Activated CD4-positive, alpha-beta memory T cell treated with anti-CD3 and anti-CD28 coated beads, Interleukin-2, amount 10 ng/mL, durations not matched to agents 7 days and 5 days (primary cell): ENCODE measurements around the gene OR2A1. TPM values are rescaled to one million over a fixed set of nuclear protein-coding genes. Genes with fewer than 3 reads are reported as not detected.
"Not testable (repeated sequence)": the region's sequence is repeated elsewhere in the genome, so short reads cannot be mapped to it uniquely, and the experiment has no call there.

Source experiments
- CTCF ChIA-PET: fragments of 350-600 bp; sonication (Branson Sonifier 250); formaldehyde crosslinking; loops from one replicate; lab custom pipeline; 2021; ENCODE audit warnings: antibody characterized with exemption, inconsistent platforms; lab: Charles Lee
- POLR2A ChIA-PET: fragments of 350-600 bp; sonication (Branson Sonifier 250); formaldehyde crosslinking; loops from one replicate; lab custom pipeline; 2021; ENCODE audit warnings: antibody characterized with exemption; lab: Charles Lee
- DNase-seq: peaks from one replicate; pipeline ENCODE4 v3.0.0-alpha.2; 2020
- H3K27ac Mint-ChIP-seq: one replicate; pipeline ENCODE4 v1.8.0; 2021; ENCODE audit warnings: mild to moderate bottlenecking, mixed read lengths
- H3K27me3 Mint-ChIP-seq: one replicate; pipeline ENCODE4 v1.8.0; 2021; ENCODE audit warnings: mixed read lengths
- H3K36me3 Mint-ChIP-seq: one replicate; pipeline ENCODE4 v1.8.0; 2021; ENCODE audit warnings: low read depth, mixed read lengths
- H3K4me1 Mint-ChIP-seq: one replicate; pipeline ENCODE4 v1.8.0; 2021; ENCODE audit warnings: mixed read lengths
- H3K4me3 Mint-ChIP-seq: one replicate; pipeline ENCODE4 v1.8.0; 2021; ENCODE audit warnings: mild to moderate bottlenecking, mixed read lengths
- H3K9me3 Mint-ChIP-seq: one replicate; pipeline ENCODE4 v1.8.0; 2021; ENCODE audit warnings: mixed read lengths
- total RNA-seq, 2 experiments: library from RNA; stranded (reverse); gene quantifications; one replicate each; pipeline ENCODE4 v1.2.3, GENCODE V29; 2021

OR2A1 gene
- total RNA-seq, 2 experiments from 2014 or later = 0.05 TPM; not detected in 1

DNA sequence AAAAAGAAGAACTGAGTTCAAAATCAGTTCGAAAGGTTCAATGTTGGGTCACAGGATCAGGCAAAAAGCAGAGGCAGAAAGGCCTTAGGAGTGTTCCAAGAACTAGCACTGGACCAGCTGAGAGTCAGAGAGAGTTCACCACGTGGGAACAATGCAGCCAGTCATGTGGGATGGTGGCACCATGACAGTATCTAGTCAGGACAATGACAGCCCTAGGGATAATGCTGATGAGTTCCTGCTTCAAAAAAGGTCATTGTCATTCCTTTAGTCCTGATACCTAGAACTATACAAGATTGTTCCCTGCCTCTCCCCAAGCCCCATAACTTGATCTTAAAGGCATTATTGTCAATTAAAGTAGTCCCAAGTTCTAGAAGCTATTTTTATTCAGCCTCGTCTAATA lies 39.4 kb downstream of the OR2A1 start:
- POLR2A ChIA-PET, H3K9me3 Mint-ChIP-seq, CTCF ChIA-PET, DNase-seq, H3K4me3 Mint-ChIP-seq, H3K27me3 Mint-ChIP-seq, H3K27ac Mint-ChIP-seq, H3K36me3 Mint-ChIP-seq: not testable (repeated sequence)
- peaks cover 11% of the 10 kb centered on the region for H3K4me1 Mint-ChIP-seq

- H3K9me3 Mint-ChIP-seq, DNase-seq, H3K36me3 Mint-ChIP-seq, CTCF ChIA-PET, H3K27me3 Mint-ChIP-seq, POLR2A ChIA-PET: not testable (repeated sequence)
- peaks cover 12% of the 10 kb centered on the region for H3K4me1 Mint-ChIP-seq
- H3K4me3 Mint-ChIP-seq = peak within 1 kb of the TSS; percentile 91
- peak within 1 kb of the TSS; percentile 77 for H3K27ac Mint-ChIP-seq
Measured at GRCh38 chr7:144355176-144355822, 43.1 kb downstream of the OR2A1 start, which contains the start of gene ARHGEF5. ARHGEF5 (plus strand) TSS chr7:144355402; CDS start chr7:144362670, 7,268 bp downstream.

DNA sequence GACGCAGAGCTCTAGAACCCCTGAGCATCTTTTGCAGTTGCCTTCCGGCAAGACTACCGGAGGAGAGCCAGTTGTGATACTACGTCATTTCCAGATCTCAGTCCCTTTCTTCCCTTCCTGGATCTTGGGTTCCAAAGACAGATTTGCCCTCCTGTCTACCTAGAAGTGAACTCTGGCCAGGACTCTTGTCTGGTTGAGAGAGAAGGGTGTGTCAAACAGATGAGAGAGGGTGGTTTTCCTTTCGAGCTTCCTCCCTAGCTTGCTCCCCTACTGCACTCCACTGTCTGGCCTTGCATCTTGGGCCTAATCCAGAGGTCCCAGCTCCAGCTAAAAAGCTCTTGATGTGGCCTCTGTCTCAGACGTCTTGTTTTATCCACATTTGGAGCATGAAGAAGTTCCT lies 44.0 kb downstream of the OR2A1 start:
- H3K9me3 Mint-ChIP-seq, H3K27ac Mint-ChIP-seq, POLR2A ChIA-PET, H3K27me3 Mint-ChIP-seq, H3K4me3 Mint-ChIP-seq, CTCF ChIA-PET, DNase-seq, H3K36me3 Mint-ChIP-seq: not testable (repeated sequence)
- peaks cover 11% of the 10 kb centered on the region for H3K4me1 Mint-ChIP-seq

GRCh38 chr7:144356860-144357259 lies 44.6 kb downstream of the OR2A1 start:
- not testable (repeated sequence) for H3K27ac Mint-ChIP-seq

GRCh38 chr7:144362061-144362460 lies 49.8 kb downstream of the OR2A1 start:
- H3K27ac Mint-ChIP-seq, H3K36me3 Mint-ChIP-seq, H3K4me1 Mint-ChIP-seq, CTCF ChIA-PET, POLR2A ChIA-PET, H3K9me3 Mint-ChIP-seq, H3K4me3 Mint-ChIP-seq, DNase-seq, H3K27me3 Mint-ChIP-seq: not testable (repeated sequence)

More at GRCh38 chr7:144356860-144357259, 44.6 kb downstream of the OR2A1 start:
- POLR2A ChIA-PET, H3K4me3 Mint-ChIP-seq, CTCF ChIA-PET, H3K36me3 Mint-ChIP-seq, DNase-seq, H3K27me3 Mint-ChIP-seq, H3K9me3 Mint-ChIP-seq: not testable (repeated sequence)
- peaks cover 11% of the 10 kb centered on the region for H3K4me1 Mint-ChIP-seq

GRCh38 chr7:144365523-144365922 lies 53.3 kb downstream of the OR2A1 start:
- H3K9me3 Mint-ChIP-seq, H3K36me3 Mint-ChIP-seq, H3K27me3 Mint-ChIP-seq, CTCF ChIA-PET, DNase-seq, H3K4me1 Mint-ChIP-seq, H3K27ac Mint-ChIP-seq, POLR2A ChIA-PET, H3K4me3 Mint-ChIP-seq: not testable (repeated sequence)

DNA sequence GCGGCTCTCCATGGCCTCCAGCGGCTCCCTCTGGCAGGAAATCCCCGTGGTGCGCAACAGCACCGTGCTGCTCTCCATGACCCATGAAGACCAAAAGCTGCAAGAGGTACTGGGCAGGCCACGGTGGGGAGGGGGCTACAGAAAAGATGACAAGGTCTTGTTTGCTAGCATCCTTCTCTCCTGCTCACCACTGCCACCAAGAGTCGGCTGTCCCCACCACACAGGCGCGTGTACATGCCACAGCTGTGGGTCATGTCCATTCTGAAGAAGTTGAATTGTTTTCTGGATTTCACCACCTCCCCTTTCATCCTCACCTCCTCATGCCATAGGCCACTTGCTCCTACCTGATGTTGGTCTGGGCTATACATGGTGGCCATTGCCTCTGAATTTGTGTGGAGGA lies 55.0 kb downstream of the OR2A1 start:
- H3K27ac Mint-ChIP-seq, CTCF ChIA-PET, H3K4me1 Mint-ChIP-seq, DNase-seq, H3K4me3 Mint-ChIP-seq, H3K9me3 Mint-ChIP-seq, H3K36me3 Mint-ChIP-seq, H3K27me3 Mint-ChIP-seq, POLR2A ChIA-PET: not testable (repeated sequence)

DNA sequence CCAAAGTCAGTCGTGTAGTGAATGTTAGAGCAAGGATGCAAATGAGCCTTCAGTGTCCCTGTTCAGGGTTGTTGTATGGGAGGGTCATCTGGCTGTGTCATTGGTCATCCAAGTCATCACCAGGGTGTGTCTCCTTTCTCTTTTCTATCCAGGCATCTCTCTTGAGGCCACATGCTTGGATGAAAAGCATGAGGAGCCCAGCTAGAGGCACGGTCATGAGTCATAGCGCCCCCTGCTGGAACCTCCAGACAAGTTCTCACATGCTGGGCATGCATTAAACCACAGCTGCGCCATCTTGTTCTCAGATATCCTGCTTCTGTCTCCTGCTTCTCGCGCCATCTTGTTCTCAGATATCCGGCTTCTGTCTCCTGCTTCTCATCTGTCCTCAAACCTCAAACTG lies 57.0 kb downstream of the OR2A1 start:
- DNase-seq, H3K27me3 Mint-ChIP-seq, POLR2A ChIA-PET, H3K4me1 Mint-ChIP-seq, H3K9me3 Mint-ChIP-seq, H3K36me3 Mint-ChIP-seq, H3K4me3 Mint-ChIP-seq, H3K27ac Mint-ChIP-seq, CTCF ChIA-PET: not testable (repeated sequence)

Other genes starting within 250 kb of the OR2A1 start
- not detected for gene OR2A25, start 242.6 kb upstream of the OR2A1 start, total RNA-seq
- not detected for gene OR2A12, start 226.1 kb upstream of the OR2A1 start, total RNA-seq
- gene OR2A2, start 202.8 kb upstream of the OR2A1 start, total RNA-seq = not detected
- gene OR2A14, start 189.2 kb upstream of the OR2A1 start, total RNA-seq = not detected
- gene CTAGE4, start 129.0 kb upstream of the OR2A1 start, total RNA-seq = 1 to 10 TPM; 3.4 to 5.3 TPM
- 1 to 10 TPM; 6.0 to 6.2 TPM for gene ARHGEF35, start 116.6 kb upstream of the OR2A1 start, total RNA-seq
- gene OR2A42, start 72.8 kb upstream of the OR2A1 start, total RNA-seq = not detected
- gene OR2A7, start 47.6 kb upstream of the OR2A1 start, total RNA-seq = 1 to 10 TPM; 3.0 to 3.2 TPM
- 1 to 10 TPM in 1 of 2 experiments, not detected in 1; 1.4 TPM for gene CTAGE8, start 43.1 kb upstream of the OR2A1 start, total RNA-seq
- gene ARHGEF5, start 43.0 kb downstream of the OR2A1 start, total RNA-seq = 10 to 100 TPM; 10.4 to 11.1 TPM
- gene NOBOX, start 91.3 kb downstream of the OR2A1 start, total RNA-seq = not detected